ENCODE measurements around the gene CLTCL1.

CLTCL1 gene

GRCh38 chr22:19201130-19201868 lies 90.2 kb downstream of the CLTCL1 start:
- Histone ChIP-seq H3K4me3 (ENCODE audit: low read length) (no peak overlapping the region), H3K9me3 (ENCODE audit: insufficient read depth, low read depth, low read length) (no peaks in the 10 kb centered on the region), H3K27ac (ENCODE audit: low read length) (no peak overlapping the region), H3K36me3 (ENCODE audit: insufficient read depth, low read depth, low read length) (peaks cover 14% of the 10 kb centered on the region), H3K27me3 (ENCODE audit: insufficient read depth, low read length) (no peaks in the 10 kb centered on the region), H3K9ac (ENCODE audit: low read depth, low read length) (no peak overlapping the region), H3K4me1 (ENCODE audit: insufficient read depth, low read length) (no peaks in the 10 kb centered on the region)

- Histone ChIP-seq H3K4me1 (ENCODE audit: insufficient read depth, low read length) (no peaks in the 10 kb centered on the region), H3K9ac (ENCODE audit: low read depth, low read length) (no peak overlapping the region), H3K9me3 (ENCODE audit: insufficient read depth, low read depth, low read length) (no peaks in the 10 kb centered on the region), H3K27me3 (ENCODE audit: insufficient read depth, low read length) (no peaks in the 10 kb centered on the region), H3K36me3 (ENCODE audit: insufficient read depth, low read depth, low read length) (peaks cover 25% of the 10 kb centered on the region), H3K27ac (ENCODE audit: low read length) (no peak overlapping the region), H3K4me3 (ENCODE audit: low read length) (no peak overlapping the region)
Observed at GRCh38 chr22:19199479-19199878, 92.0 kb downstream of the CLTCL1 start.

GRCh38 chr22:19197997-19198865 lies 93.3 kb downstream of the CLTCL1 start:
- H3K4me3 ChIP-seq (ENCODE audit: low read length) = no peak overlapping the region
- no peaks in the 10 kb centered on the region; the same call in 1 of the 2 replicates for H3K9me3 ChIP-seq (ENCODE audit: insufficient read depth, low read depth, low read length)
- no peaks in the 10 kb centered on the region for H3K4me1 ChIP-seq (ENCODE audit: insufficient read depth, low read length)
- H3K27me3 ChIP-seq (ENCODE audit: insufficient read depth, low read length) = no peaks in the 10 kb centered on the region
- no peak overlapping the region for H3K9ac ChIP-seq (ENCODE audit: low read depth, low read length)
- no peak overlapping the region for H3K27ac ChIP-seq (ENCODE audit: low read length)
- peaks cover 34% of the 10 kb centered on the region for H3K36me3 ChIP-seq (ENCODE audit: insufficient read depth, low read depth, low read length)

GRCh38 chr22:19196841-19197612 lies 94.5 kb downstream of the CLTCL1 start:
- Histone ChIP-seq H3K36me3 (ENCODE audit: insufficient read depth, low read depth, low read length) (peaks cover 37% of the 10 kb centered on the region), H3K9ac (ENCODE audit: low read depth, low read length) (no peak overlapping the region), H3K27ac (ENCODE audit: low read length) (no peak overlapping the region), H3K4me1 (ENCODE audit: insufficient read depth, low read length) (no peaks in the 10 kb centered on the region), H3K9me3 (ENCODE audit: insufficient read depth, low read depth, low read length) (no peaks in the 10 kb centered on the region; the same call in 1 of the 2 replicates), H3K27me3 (ENCODE audit: insufficient read depth, low read length) (no peaks in the 10 kb centered on the region), H3K4me3 (ENCODE audit: low read length) (no peak overlapping the region)

GRCh38 chr22:19195796-19196731 lies 95.5 kb downstream of the CLTCL1 start:
- Histone ChIP-seq H3K4me1 (ENCODE audit: insufficient read depth, low read length) (no peaks in the 10 kb centered on the region), H3K9me3 (ENCODE audit: insufficient read depth, low read depth, low read length) (no peaks in the 10 kb centered on the region; the same call in 1 of the 2 replicates), H3K4me3 (ENCODE audit: low read length) (no peak overlapping the region), H3K27me3 (ENCODE audit: insufficient read depth, low read length) (no peaks in the 10 kb centered on the region), H3K36me3 (ENCODE audit: insufficient read depth, low read depth, low read length) (peaks cover 37% of the 10 kb centered on the region), H3K27ac (ENCODE audit: low read length) (no peak overlapping the region), H3K9ac (ENCODE audit: low read depth, low read length) (no peak overlapping the region)

GRCh38 chr22:19194766-19195536 lies 96.6 kb downstream of the CLTCL1 start:
- Histone ChIP-seq H3K9ac (ENCODE audit: low read depth, low read length) (no peak overlapping the region), H3K27ac (ENCODE audit: low read length) (no peak overlapping the region), H3K4me3 (ENCODE audit: low read length) (no peak overlapping the region), H3K27me3 (ENCODE audit: insufficient read depth, low read length) (no peaks in the 10 kb centered on the region), H3K4me1 (ENCODE audit: insufficient read depth, low read length) (no peaks in the 10 kb centered on the region), H3K9me3 (ENCODE audit: insufficient read depth, low read depth, low read length) (no peaks in the 10 kb centered on the region; the same call in 1 of the 2 replicates), H3K36me3 (ENCODE audit: insufficient read depth, low read depth, low read length) (peaks cover 37% of the 10 kb centered on the region)

- Histone ChIP-seq H3K27ac (ENCODE audit: low read length) (no peak overlapping the region), H3K36me3 (ENCODE audit: insufficient read depth, low read depth, low read length) (peaks cover 30% of the 10 kb centered on the region), H3K9me3 (ENCODE audit: insufficient read depth, low read depth, low read length) (no peaks in the 10 kb centered on the region; the same call in 1 of the 2 replicates), H3K4me1 (ENCODE audit: insufficient read depth, low read length) (no peaks in the 10 kb centered on the region), H3K4me3 (ENCODE audit: low read length) (no peak overlapping the region), H3K9ac (ENCODE audit: low read depth, low read length) (no peak overlapping the region), H3K27me3 (ENCODE audit: insufficient read depth, low read length) (no peaks in the 10 kb centered on the region)
Observed at GRCh38 chr22:19193879-19194278, 97.6 kb downstream of the CLTCL1 start.

- peaks cover 10% of the 10 kb centered on the region; the same call in 1 of the 2 replicates for H3K36me3 ChIP-seq (ENCODE audit: insufficient read depth, low read depth, low read length)
- no peak overlapping the region for H3K9ac ChIP-seq (ENCODE audit: low read depth, low read length)
- H3K4me3 ChIP-seq (ENCODE audit: low read length) = no peak overlapping the region
- H3K27me3 ChIP-seq (ENCODE audit: insufficient read depth, low read length) = no peaks in the 10 kb centered on the region
- H3K4me1 ChIP-seq (ENCODE audit: insufficient read depth, low read length) = no peaks in the 10 kb centered on the region
- H3K27ac ChIP-seq (ENCODE audit: low read length) = no peak overlapping the region
- no peaks in the 10 kb centered on the region for H3K9me3 ChIP-seq (ENCODE audit: insufficient read depth, low read depth, low read length)
Observed at GRCh38 chr22:19187716-19188563, 103.6 kb downstream of the CLTCL1 start.

- no peak overlapping the region for H3K9ac ChIP-seq (ENCODE audit: low read depth, low read length)
- peaks cover 3% of the 10 kb centered on the region for H3K4me1 ChIP-seq (ENCODE audit: insufficient read depth, low read length)
- no peaks in the 10 kb centered on the region for H3K9me3 ChIP-seq (ENCODE audit: insufficient read depth, low read depth, low read length)
- no peak overlapping the region for H3K27ac ChIP-seq (ENCODE audit: low read length)
- H3K27me3 ChIP-seq (ENCODE audit: insufficient read depth, low read length) = no peaks in the 10 kb centered on the region
- H3K4me3 ChIP-seq (ENCODE audit: low read length) = no peak overlapping the region
- peaks cover 10% of the 10 kb centered on the region; the same call in 1 of the 2 replicates for H3K36me3 ChIP-seq (ENCODE audit: insufficient read depth, low read depth, low read length)
Observed at GRCh38 chr22:19184276-19184997, 107.1 kb downstream of the CLTCL1 start.

All from iPS-20b (cell line).